SJCRH30 (cell line): ENCODE results near the gene SLC41A3. TPM values are rescaled to one million over a fixed set of nuclear protein-coding genes. Genes with fewer than 3 reads are reported as not detected.
"Not testable (repeated sequence)": the region's sequence is repeated elsewhere in the genome, so short reads cannot be mapped to it uniquely, and the experiment has no call there.

Experiments
- DNase-seq, 2 experiments: peaks; one replicate each; pipeline ENCODE4 v3.0.0-alpha.2; 2015 to 2020
- H3K27ac ChIP-seq: fragments of 250-450 bp; sonication (Bioruptor Pico); 2 replicates; pipeline ENCODE4 v1.5.1; 2020; ENCODE audit warnings: mild to moderate bottlenecking, moderate library complexity
- H3K27me3 ChIP-seq: fragments of 250-450 bp; sonication (Bioruptor Pico); 2 replicates; pipeline ENCODE4 v1.5.1; 2020; ENCODE audit warnings: mild to moderate bottlenecking, moderate library complexity
- H3K36me3 ChIP-seq: fragments of 250-450 bp; sonication (Bioruptor Pico); 2 replicates; pipeline ENCODE4 v1.5.1; 2020; ENCODE audit warnings: mild to moderate bottlenecking, moderate library complexity
- H3K4me1 ChIP-seq: fragments of 250-450 bp; sonication (Bioruptor Pico); 2 replicates; pipeline ENCODE4 v1.5.1; 2020; ENCODE audit warnings: mild to moderate bottlenecking, moderate library complexity
- H3K4me3 ChIP-seq: fragments of 250-450 bp; sonication (Bioruptor Pico); 2 replicates; pipeline ENCODE4 v1.5.1; 2020; ENCODE audit warnings: mild to moderate bottlenecking, moderate library complexity
- H3K9me3 ChIP-seq: fragments of 250-450 bp; sonication (Bioruptor Pico); replicated peaks from 2 replicates; pipeline ENCODE4 v1.5.1; 2020; ENCODE audit warnings: mild to moderate bottlenecking, moderate library complexity
- total RNA-seq: library from RNA; depleted of rRNA; stranded (reverse); fragments of >200 nt; shearing (Covaris generic); gene quantifications from 2 replicates; pipeline ENCODE4 v1.2.3, GENCODE V29; 2014

The SLC41A3 gene
- total RNA-seq, 1 experiment from 2014 or later = 32.5 TPM

DNA sequence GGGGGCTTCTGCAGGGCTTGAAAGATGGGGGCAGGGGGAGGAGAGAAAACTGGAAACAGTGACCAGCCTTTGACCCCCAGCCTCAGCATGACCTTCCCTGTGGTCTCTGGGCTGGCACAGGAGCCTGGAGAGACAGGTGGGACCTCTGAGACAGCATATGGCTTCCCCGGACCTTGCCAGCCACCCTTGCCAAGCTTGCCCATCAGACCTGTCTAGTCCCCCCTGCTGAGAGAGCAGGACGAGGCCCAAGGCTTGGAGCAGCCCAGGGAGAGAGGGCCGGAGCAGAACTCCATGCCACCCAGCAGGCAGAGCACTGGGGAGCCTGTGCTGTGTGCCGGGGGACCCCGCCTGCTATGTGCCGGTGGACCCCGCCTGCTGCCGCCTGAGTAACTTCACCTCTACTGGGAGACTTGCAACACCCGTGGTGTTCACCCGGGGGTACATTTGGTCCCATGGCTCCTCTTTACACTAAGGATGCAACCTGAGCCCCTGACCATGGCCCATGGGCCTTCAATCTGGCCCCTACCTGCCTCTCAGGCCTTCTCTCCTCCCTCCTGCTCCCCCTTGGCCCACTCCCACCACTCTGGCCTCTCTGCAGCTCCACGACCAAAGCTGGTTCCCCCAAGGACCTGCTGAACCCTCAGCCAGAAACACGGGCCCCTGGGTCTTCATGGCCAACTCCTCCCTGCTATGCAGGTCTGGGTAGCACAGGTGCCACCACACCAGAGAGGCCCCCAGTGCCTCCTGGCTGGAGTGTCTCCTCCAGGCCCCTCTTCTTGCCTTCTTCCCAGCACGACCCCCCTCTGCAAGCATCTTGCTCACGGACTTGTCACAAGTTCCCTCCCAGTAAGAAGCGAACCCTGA is 21.1 kb upstream of the SLC41A3 start:
- H3K9me3 ChIP-seq = no peaks in the 10 kb centered on the region
- no peak overlapping the region for H3K4me3 ChIP-seq
- H3K36me3 ChIP-seq = no peaks in the 10 kb centered on the region
- H3K27me3 ChIP-seq = no peaks in the 10 kb centered on the region
- DNase-seq = no peak
- H3K4me1 ChIP-seq = peaks cover 7% of the 10 kb centered on the region
- no peak overlapping the region for H3K27ac ChIP-seq

- H3K27me3 ChIP-seq = no peaks in the 10 kb centered on the region
- no peaks in the 10 kb centered on the region for H3K36me3 ChIP-seq
- no peak overlapping the region for H3K4me3 ChIP-seq
- H3K27ac ChIP-seq = no peak overlapping the region
- no peak for DNase-seq
- H3K4me1 ChIP-seq = peaks cover 15% of the 10 kb centered on the region
- no peaks in the 10 kb centered on the region for H3K9me3 ChIP-seq
These were observed 20.2 kb upstream of the SLC41A3 start for GRCh38 chr3:126104028-126104635.

GRCh38 chr3:126103121-126104027 is 19.4 kb upstream of the SLC41A3 start:
- Histone ChIP-seq H3K27ac (no peak overlapping the region), H3K36me3 (no peaks in the 10 kb centered on the region), H3K9me3 (no peaks in the 10 kb centered on the region), H3K4me3 (no peak overlapping the region), H3K27me3 (no peaks in the 10 kb centered on the region), H3K4me1 (peaks cover 18% of the 10 kb centered on the region)
- no peak for DNase-seq

GRCh38 chr3:126102530-126102951 is 18.6 kb upstream of the SLC41A3 start:
- Histone ChIP-seq H3K9me3 (no peaks in the 10 kb centered on the region), H3K36me3 (no peaks in the 10 kb centered on the region), H3K4me1 (peaks cover 25% of the 10 kb centered on the region), H3K4me3 (no peak overlapping the region), H3K27ac (no peak overlapping the region), H3K27me3 (no peaks in the 10 kb centered on the region)
- no peak for DNase-seq

DNA sequence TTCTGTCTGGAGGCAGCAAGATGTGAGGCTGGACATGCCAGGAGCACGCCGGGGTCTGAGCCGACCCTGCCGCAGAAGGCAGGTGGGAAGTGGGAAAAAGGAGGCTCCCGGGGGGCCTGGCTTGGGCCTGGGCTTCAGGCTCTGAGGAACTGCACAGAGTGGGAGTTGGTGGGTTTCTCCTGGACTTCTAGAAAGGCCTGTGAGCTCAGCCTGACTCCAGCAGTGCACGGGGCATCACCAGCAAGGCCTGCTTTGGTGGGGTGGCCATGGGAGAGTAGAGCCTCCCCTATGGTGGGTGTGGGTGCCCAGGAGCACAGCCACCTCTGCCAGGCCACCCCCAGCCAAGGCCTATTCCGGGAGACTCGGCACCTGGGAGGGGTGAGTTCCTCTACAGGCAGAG is 18.1 kb upstream of the SLC41A3 start:
- no peak overlapping the region for H3K27ac ChIP-seq

GRCh38 chr3:126101521-126101982 is 17.6 kb upstream of the SLC41A3 start:
- H3K4me1 ChIP-seq = peaks cover 28% of the 10 kb centered on the region
- DNase-seq = no peak
- H3K27me3 ChIP-seq = no peaks in the 10 kb centered on the region
- no peaks in the 10 kb centered on the region for H3K36me3 ChIP-seq
- H3K4me3 ChIP-seq = no peak overlapping the region
- no peak overlapping the region for H3K27ac ChIP-seq
- H3K9me3 ChIP-seq = peaks cover 9% of the 10 kb centered on the region

More for the DNA sequence above, 18.1 kb upstream of the SLC41A3 start:
- Histone ChIP-seq H3K36me3 (no peaks in the 10 kb centered on the region), H3K4me1 (peaks cover 28% of the 10 kb centered on the region), H3K9me3 (peaks cover 4% of the 10 kb centered on the region), H3K4me3 (no peak overlapping the region), H3K27me3 (no peaks in the 10 kb centered on the region)
- DNase-seq = no peak

DNA sequence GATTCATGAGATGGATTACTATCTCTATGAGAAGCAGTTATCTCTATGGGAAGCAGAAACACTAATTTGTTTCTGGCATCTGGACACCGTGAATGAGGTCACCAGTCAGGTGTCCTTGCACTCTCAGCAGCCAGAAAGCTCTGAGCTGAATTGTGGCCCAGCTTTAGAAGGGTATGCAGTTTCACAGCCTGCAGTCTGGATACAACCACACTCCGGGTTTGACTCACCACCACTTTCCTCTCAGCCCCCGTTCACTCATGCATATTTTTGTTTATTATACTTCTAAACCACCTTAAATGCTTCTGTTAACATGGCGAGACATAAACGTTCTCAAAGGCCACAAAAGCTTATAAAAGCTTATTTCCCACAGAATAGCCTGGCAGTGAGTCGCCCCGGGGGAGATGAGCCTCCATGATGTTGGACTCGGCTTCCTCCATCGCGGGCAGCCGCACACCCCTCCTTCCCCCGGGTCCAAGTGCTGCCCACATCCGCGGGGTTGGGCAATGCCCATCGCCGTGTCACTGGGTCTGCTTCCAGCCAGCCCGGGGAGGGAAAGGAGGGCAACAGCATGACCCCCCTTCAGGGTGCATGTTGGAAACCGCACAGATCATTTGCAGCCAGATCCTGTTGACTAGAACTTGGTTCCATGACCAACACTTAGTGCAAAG is 16.8 kb upstream of the SLC41A3 start:
- Histone ChIP-seq H3K4me3 (peak overlapping the region; percentile 20), H3K27ac (peak overlapping the region; percentile 63), H3K9me3 (peaks cover 11% of the 10 kb centered on the region), H3K27me3 (no peaks in the 10 kb centered on the region), H3K4me1 (peaks cover 28% of the 10 kb centered on the region), H3K36me3 (no peaks in the 10 kb centered on the region)
- peak; percentile 44 to 59 for DNase-seq

- Histone ChIP-seq H3K27me3 (no peaks in the 10 kb centered on the region), H3K9me3 (peaks cover 11% of the 10 kb centered on the region), H3K4me1 (peaks cover 28% of the 10 kb centered on the region), H3K4me3 (no peak overlapping the region), H3K36me3 (no peaks in the 10 kb centered on the region), H3K27ac (peak overlapping the region; percentile 63)
- DNase-seq = peak in 1 of 2 experiments; percentile 32
These were observed 16.3 kb upstream of the SLC41A3 start for GRCh38 chr3:126100269-126100633.

- H3K9me3 ChIP-seq = peaks cover 11% of the 10 kb centered on the region
These were observed 14.5 kb upstream of the SLC41A3 start for GRCh38 chr3:126098391-126098858.

GRCh38 chr3:126097801-126098200 is 13.9 kb upstream of the SLC41A3 start:
- Histone ChIP-seq H3K4me1 (peaks cover 28% of the 10 kb centered on the region), H3K4me3 (no peak overlapping the region), H3K27me3 (no peaks in the 10 kb centered on the region), H3K27ac (peak overlapping the region; percentile 63; the same call in 1 of the 2 replicates), H3K9me3 (peaks cover 11% of the 10 kb centered on the region), H3K36me3 (no peaks in the 10 kb centered on the region)
- DNase-seq = peak in 1 of 2 experiments; percentile 18

More at GRCh38 chr3:126098391-126098858, 14.5 kb upstream of the SLC41A3 start:
- Histone ChIP-seq H3K4me3 (no peak overlapping the region), H3K27ac (peak overlapping the region; percentile 63), H3K4me1 (peaks cover 28% of the 10 kb centered on the region), H3K36me3 (no peaks in the 10 kb centered on the region), H3K27me3 (no peaks in the 10 kb centered on the region)
- peak; percentile 80 to 85 for DNase-seq

GRCh38 chr3:126096274-126096673 is 12.3 kb upstream of the SLC41A3 start:
- DNase-seq = not testable (repeated sequence)
- peaks cover 11% of the 10 kb centered on the region for H3K9me3 ChIP-seq

DNA sequence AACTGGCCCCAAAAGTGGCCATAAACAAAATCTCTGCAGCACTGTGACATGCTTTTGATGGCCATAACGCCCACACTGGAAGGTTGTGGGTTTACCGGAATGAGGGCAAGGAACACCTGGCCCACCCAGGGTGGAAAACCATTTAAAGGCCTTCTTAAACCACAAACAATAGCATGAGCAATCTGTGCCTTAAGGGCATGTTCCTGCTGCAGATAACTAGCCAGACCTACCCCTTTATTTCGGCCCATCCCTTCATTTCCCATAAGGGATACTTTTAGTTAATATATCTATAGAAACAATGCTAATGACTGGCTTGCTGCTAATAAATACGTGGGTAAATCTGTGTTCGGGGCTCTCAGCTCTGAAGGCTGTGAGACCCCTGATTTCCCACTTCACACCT is 8.2 kb upstream of the SLC41A3 start:
- H3K27me3 ChIP-seq, H3K4me3 ChIP-seq, H3K4me1 ChIP-seq, H3K27ac ChIP-seq, H3K36me3 ChIP-seq, DNase-seq: not testable (repeated sequence)
- peaks cover 19% of the 10 kb centered on the region for H3K9me3 ChIP-seq

More at GRCh38 chr3:126096274-126096673, 12.3 kb upstream of the SLC41A3 start:
- peaks cover 28% of the 10 kb centered on the region for H3K4me1 ChIP-seq
- H3K27ac ChIP-seq, H3K4me3 ChIP-seq, H3K27me3 ChIP-seq, H3K36me3 ChIP-seq: not testable (repeated sequence)

DNA sequence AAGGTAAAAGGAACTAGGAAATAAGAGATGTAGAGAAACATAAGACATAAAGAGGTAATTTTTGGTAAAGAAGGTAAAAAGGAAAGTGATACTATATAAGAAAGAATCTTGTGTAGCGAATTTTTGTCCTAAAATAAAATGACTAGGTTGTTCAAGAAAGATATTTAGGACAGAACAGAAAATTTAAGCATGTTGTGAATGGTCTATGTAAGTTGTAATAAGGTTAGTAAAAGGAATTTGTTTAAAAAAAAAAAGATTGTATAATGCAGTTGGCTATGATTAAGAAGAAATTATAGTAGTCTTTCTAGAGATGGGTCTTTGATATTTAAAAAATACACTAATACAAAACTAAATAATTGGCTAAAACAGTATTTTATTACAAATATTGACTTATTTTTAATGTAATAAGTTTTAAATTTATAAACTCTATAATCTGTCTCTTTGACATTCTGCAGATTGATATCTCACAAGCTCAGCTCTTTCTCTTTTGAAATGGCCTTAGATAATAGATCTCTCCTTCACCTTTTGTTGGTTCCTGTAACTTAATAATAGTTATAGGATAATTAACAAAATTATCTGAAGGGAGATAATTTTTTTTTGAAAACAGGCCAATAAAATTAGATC is 3.7 kb upstream of the SLC41A3 start:
- H3K9me3 ChIP-seq = peaks cover 13% of the 10 kb centered on the region
- no peaks in the 10 kb centered on the region for H3K27me3 ChIP-seq
- DNase-seq = peak in 1 of 2 experiments; percentile 13
- H3K27ac ChIP-seq = no peak overlapping the region
- no peak overlapping the region for H3K4me3 ChIP-seq
- H3K36me3 ChIP-seq = no peaks in the 10 kb centered on the region
- H3K4me1 ChIP-seq = no peaks in the 10 kb centered on the region
